Natural killer cell (primary cell): Measurements from ENCODE around the gene ZNF296. TPM values are rescaled to one million over a fixed set of nuclear protein-coding genes. Genes with fewer than 3 reads are reported as not detected.
"Not testable (repeated sequence)": the region's sequence is repeated elsewhere in the genome, so short reads cannot be mapped to it uniquely, and the experiment has no call there.

ENCODE experiments used
- ATAC-seq, 3 donors: fragments of 150-1000 bp in 2 of 3; fragments of 200-7000 bp in 1 of 3; cut with Tn5 transposase; 1 replicate in 1 of 3; 2 replicates in 2 of 3; pipeline ENCODE4 v1.10.0; 2021; ENCODE audit warnings: mild to moderate bottlenecking in 2 of 3, moderate library complexity in 2 of 3
- DNase-seq, 2 donors: peaks; one replicate each; pipeline versions ENCODE4 v3.0.0 to v3.0.0-alpha.2; 2013 to 2021; ENCODE audit warnings: mixed read lengths in 1 of 2
- H3K27ac ChIP-seq: one replicate; pipeline ENCODE4 v1.5.1; 2013; ENCODE audit warnings: mild to moderate bottlenecking, low read length
- H3K27me3 ChIP-seq: one replicate; pipeline ENCODE4 v1.6.1; 2013; ENCODE audit warnings: low read length; ENCODE audit not compliant: control insufficient read depth, insufficient read depth
- H3K36me3 ChIP-seq: one replicate; pipeline ENCODE4 v1.6.1; 2013; ENCODE audit warnings: low read length; ENCODE audit not compliant: control insufficient read depth, insufficient read depth
- H3K4me1 ChIP-seq: one replicate; pipeline ENCODE4 v1.6.1; 2013; ENCODE audit warnings: low read length; ENCODE audit not compliant: control insufficient read depth, insufficient read depth
- H3K4me3 ChIP-seq: one replicate; pipeline ENCODE4 v1.5.1; 2013; ENCODE audit warnings: low read length
- H3K9me3 ChIP-seq: one replicate; pipeline ENCODE4 v1.6.1; 2013; ENCODE audit warnings: low read length; ENCODE audit not compliant: control insufficient read depth, insufficient read depth
- H3K27ac Mint-ChIP-seq, 2 donors: one replicate each; pipeline ENCODE4 v1.8.0; 2022; ENCODE audit warnings: mild to moderate bottlenecking in 2 of 2, mixed read lengths in 2 of 2, moderate library complexity in 1 of 2
- H3K27me3 Mint-ChIP-seq, 2 donors: one replicate each; pipeline ENCODE4 v1.8.0; 2022; ENCODE audit warnings: low read depth in 2 of 2, mixed read lengths in 2 of 2
- H3K36me3 Mint-ChIP-seq: one replicate; pipeline ENCODE4 v1.8.0; 2022; ENCODE audit warnings: mixed read lengths
- H3K4me1 Mint-ChIP-seq, 2 donors: one replicate each; pipeline ENCODE4 v1.8.0; 2022; ENCODE audit warnings: mixed read lengths in 2 of 2
- H3K4me3 Mint-ChIP-seq: one replicate; pipeline ENCODE4 v1.8.0; 2022; ENCODE audit warnings: mild to moderate bottlenecking, moderate library complexity, mixed read lengths
- H3K9me3 Mint-ChIP-seq, 2 donors: one replicate each; pipeline ENCODE4 v1.8.0; 2022; ENCODE audit warnings: mixed read lengths in 2 of 2
- WGBS: methylation state at CpG from one replicate; pipeline ENCODE4 v1.1.7; 2013; ENCODE audit warnings: missing lambda C conversion rate; ENCODE audit not compliant: insufficient coverage; 5-methylcytosine and 5-hydroxymethylcytosine counted together
- intact Hi-C: fragments of 100-400 bp; cut with micrococcal nuclease; formaldehyde crosslinking; loops from one replicate; pipeline ENCODE4 v1.14.2; 2022
- total RNA-seq, 4 donors: library from RNA; stranded (reverse); fragments of 120-200 nt in 1 of 4; gene quantifications; one replicate each; pipeline versions ENCODE4 v1.2.3 to v1.2.4, GENCODE V29; 2013 to 2022
- TF ChIP-seq, protein P1 (sequence below): fragments of 200-600 bp; IDR thresholded peaks from one replicate; pipeline ENCODE4 v1.8.0; 2022; ENCODE audit warnings: antibody characterized with exemption

The ZNF296 gene
- total RNA-seq, 3 donors from 2014 or later (not counting 1 experiment from before 2014, with no cell fraction given), result 5.1 to 8.0 (median 8.0) TPM

DNA sequence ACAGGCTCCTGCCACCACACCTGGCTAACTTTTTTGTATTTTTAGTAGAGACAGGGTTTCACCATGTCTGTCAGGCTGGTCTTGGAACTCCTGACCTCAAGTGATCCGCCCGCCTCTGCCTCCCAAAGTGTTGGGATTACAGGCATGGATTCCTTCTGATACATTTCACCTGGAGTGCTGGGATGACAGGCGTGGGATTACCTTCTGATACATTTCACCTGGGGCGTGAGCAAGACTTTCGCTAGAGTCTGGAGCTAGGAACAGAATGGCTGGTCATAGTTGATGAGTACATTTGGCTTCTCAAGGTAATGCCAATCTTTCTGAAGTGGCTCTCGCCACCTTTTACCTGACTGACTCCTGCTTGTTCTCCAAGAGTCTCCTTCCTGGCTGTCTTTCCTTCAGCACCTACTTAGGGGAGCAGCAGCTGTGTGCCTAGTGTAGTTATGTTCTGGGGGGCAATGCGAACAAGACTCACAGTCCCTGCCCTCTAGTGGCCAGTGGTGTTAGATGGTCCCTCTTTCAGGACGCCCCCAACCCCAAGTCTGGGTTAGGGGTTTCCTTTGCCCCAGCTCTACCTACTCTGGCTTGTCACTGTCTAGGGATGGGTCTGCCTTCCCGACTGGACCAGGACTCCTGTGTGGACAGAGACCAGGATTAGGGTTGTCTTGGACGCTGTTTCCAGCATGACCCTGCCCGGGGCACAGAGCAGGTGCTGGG, 36.0 kb upstream of the ZNF296 start:
- Histone ChIP-seq H3K27ac (no peak overlapping the region), H3K4me1 (peaks cover 15% of the 10 kb centered on the region), H3K4me3 (no peak overlapping the region), H3K9me3 (no peaks in the 10 kb centered on the region), H3K36me3 (no peaks in the 10 kb centered on the region), H3K27me3 (no peaks in the 10 kb centered on the region)
- H3K4me1 Mint-ChIP-seq, result peaks cover 5 to 30% of the 10 kb centered on the region in 2 donors
- intact Hi-C loops, result no loop called here
- no peak overlapping the region for H3K4me3 Mint-ChIP-seq
- no peak for DNase-seq
- ATAC-seq, result no peak
- TF ChIP-seq, protein P1, sequence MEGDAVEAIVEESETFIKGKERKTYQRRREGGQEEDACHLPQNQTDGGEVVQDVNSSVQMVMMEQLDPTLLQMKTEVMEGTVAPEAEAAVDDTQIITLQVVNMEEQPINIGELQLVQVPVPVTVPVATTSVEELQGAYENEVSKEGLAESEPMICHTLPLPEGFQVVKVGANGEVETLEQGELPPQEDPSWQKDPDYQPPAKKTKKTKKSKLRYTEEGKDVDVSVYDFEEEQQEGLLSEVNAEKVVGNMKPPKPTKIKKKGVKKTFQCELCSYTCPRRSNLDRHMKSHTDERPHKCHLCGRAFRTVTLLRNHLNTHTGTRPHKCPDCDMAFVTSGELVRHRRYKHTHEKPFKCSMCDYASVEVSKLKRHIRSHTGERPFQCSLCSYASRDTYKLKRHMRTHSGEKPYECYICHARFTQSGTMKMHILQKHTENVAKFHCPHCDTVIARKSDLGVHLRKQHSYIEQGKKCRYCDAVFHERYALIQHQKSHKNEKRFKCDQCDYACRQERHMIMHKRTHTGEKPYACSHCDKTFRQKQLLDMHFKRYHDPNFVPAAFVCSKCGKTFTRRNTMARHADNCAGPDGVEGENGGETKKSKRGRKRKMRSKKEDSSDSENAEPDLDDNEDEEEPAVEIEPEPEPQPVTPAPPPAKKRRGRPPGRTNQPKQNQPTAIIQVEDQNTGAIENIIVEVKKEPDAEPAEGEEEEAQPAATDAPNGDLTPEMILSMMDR, result no peak
- no peaks in the 10 kb centered on the region for H3K27me3 Mint-ChIP-seq
- no peaks in the 10 kb centered on the region for H3K36me3 Mint-ChIP-seq
- WGBS, result 98% methylated on average over 11 of the region's 11 CpGs
- no peaks in the 10 kb centered on the region for H3K9me3 Mint-ChIP-seq
- H3K27ac Mint-ChIP-seq, result no peak overlapping the region

DNA sequence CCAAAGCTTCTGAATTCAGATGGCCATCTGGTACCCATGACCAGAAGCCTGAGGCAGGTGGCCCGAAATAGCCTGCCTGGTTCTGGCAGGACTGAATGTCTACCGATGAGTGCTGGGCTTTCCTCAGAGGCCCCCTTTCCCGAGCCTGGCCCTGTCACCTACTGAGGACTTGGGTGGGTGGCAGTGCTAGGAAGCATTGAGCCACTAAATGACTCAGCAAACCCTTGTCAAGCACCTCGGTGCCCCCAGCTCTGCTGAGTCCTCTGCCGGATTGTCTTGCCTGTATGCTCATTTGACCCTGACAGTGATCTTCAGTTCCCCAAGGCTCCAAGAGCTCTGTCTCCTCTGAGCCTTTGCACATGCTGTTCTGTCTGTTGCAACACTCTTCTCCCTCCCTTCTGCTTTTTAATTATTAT, 34.6 kb upstream of the ZNF296 start:
- H3K4me3 Mint-ChIP-seq, result no peak overlapping the region

DNA sequence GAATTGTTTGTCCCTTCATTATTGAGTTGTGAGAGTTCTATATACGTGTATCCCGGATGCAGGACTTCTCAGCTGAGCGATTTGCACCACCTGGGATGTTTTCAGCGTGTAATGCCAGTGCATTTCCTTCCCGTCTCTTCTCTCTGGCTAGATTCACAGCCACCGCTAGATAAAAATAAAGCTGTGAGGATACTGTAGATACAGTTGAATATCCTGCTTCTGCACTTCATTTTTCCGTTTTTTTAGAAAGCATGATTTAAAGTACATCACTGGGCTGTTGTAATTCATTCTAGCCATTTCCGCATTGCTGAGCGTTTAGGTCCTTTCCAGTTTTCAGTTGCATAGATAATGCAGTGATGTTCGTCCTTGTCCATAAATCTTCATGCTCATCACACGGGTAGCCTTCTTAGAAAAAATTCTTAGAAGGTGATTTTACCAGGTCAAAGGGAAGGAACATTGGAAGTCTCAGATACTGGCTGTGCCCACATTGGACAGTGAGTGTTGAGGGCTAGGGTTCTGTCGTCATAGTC, 31.4 kb upstream of the ZNF296 start:
- no peak for ATAC-seq
- H3K27me3 Mint-ChIP-seq, result no peaks in the 10 kb centered on the region
- WGBS, result 70% methylated on average over 12 of the region's 12 CpGs
- peaks cover 17 to 40% of the 10 kb centered on the region in 2 donors for H3K4me1 Mint-ChIP-seq
- Histone ChIP-seq H3K4me3 (no peak overlapping the region), H3K9me3 (no peaks in the 10 kb centered on the region), H3K4me1 (peaks cover 29% of the 10 kb centered on the region), H3K27ac (no peak overlapping the region), H3K27me3 (no peaks in the 10 kb centered on the region), H3K36me3 (no peaks in the 10 kb centered on the region)
- TF ChIP-seq, protein P1, result no peak
- H3K4me3 Mint-ChIP-seq, result no peak overlapping the region
- intact Hi-C loops, result no loop called here
- no peak for DNase-seq
- H3K36me3 Mint-ChIP-seq, result no peaks in the 10 kb centered on the region
- H3K27ac Mint-ChIP-seq, result no peak overlapping the region
- no peaks in the 10 kb centered on the region for H3K9me3 Mint-ChIP-seq

More for the DNA sequence above, 34.6 kb upstream of the ZNF296 start:
- Histone ChIP-seq H3K9me3 (no peaks in the 10 kb centered on the region), H3K4me3 (no peak overlapping the region), H3K27ac (no peak overlapping the region), H3K4me1 (peaks cover under 1% of the 10 kb centered on the region), H3K27me3 (no peaks in the 10 kb centered on the region), H3K36me3 (no peaks in the 10 kb centered on the region)
- DNase-seq (no peak), ATAC-seq (no peak)
- H3K27me3 Mint-ChIP-seq, result no peaks in the 10 kb centered on the region
- H3K36me3 Mint-ChIP-seq, result no peaks in the 10 kb centered on the region
- peaks cover 5 to 20% of the 10 kb centered on the region in 2 donors for H3K4me1 Mint-ChIP-seq
- intact Hi-C loops, result no loop called here
- TF ChIP-seq, protein P1, result no peak
- H3K27ac Mint-ChIP-seq, result no peak overlapping the region
- 37% methylated on average over 5 of the region's 5 CpGs for WGBS
- H3K9me3 Mint-ChIP-seq, result no peaks in the 10 kb centered on the region

DNA sequence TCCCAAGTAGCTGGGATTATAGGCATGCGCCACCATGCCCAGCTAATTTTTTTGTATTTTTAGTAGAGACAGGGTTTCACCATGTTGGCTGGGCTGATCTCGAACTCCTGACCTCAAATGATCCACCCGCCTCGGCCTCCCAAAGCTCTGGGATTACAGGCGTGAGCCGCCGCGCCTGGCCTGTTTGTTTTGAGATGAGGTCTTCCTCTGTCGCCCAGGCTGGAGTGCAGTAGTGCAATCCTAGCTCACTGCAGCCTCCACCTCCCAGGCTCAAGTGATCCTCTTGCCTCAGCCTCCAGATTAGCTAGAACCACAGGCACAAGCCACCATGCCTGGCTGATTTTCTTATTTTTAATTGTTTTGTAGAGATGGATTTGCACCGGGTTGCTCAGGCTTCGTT, 30.1 kb upstream of the ZNF296 start:
- ATAC-seq, H3K4me3 ChIP-seq, H3K9me3 Mint-ChIP-seq, H3K27me3 ChIP-seq, H3K36me3 Mint-ChIP-seq, H3K27me3 Mint-ChIP-seq, H3K27ac Mint-ChIP-seq, DNase-seq, H3K36me3 ChIP-seq, H3K27ac ChIP-seq, H3K9me3 ChIP-seq, H3K4me3 Mint-ChIP-seq, intact Hi-C loops: not testable (repeated sequence)
- H3K4me1 Mint-ChIP-seq, result peaks cover 17 to 41% of the 10 kb centered on the region in 2 donors
- 92% methylated on average over 11 of the region's 11 CpGs for WGBS
- peaks cover 33% of the 10 kb centered on the region for H3K4me1 ChIP-seq
